HEK293 (cell line): ENCODE results near the gene PHACTR1.

Experiments
- BCL11B ChIP-seq: fragments of 450-650 bp; formaldehyde crosslinking; IDR thresholded peaks from 2 replicates; pipeline ENCODE4 v1.5.1; 2016; ENCODE audit warnings: low read depth, missing biosample characterization, missing genetic modification characterization
- IKZF3 ChIP-seq: fragments of 450-650 bp; IDR thresholded peaks from 2 replicates; pipeline ENCODE4 v1.5.0; 2018; ENCODE audit warnings: missing biosample characterization, mild to moderate bottlenecking, missing genetic modification characterization, moderate library complexity
- MYNN ChIP-seq: fragments of 450-650 bp; formaldehyde crosslinking; IDR thresholded peaks from 2 replicates; pipeline ENCODE4 v1.5.1; 2016; ENCODE audit warnings: missing biosample characterization, missing genetic modification characterization, borderline replicate concordance
- RBAK ChIP-seq: fragments of 450-650 bp; formaldehyde crosslinking; IDR thresholded peaks from 2 replicates; pipeline ENCODE4 v1.5.1; 2016; ENCODE audit warnings: missing biosample characterization, missing genetic modification characterization
- YY1 ChIP-seq: fragments of 450-650 bp; formaldehyde crosslinking; IDR thresholded peaks from 2 replicates; pipeline ENCODE4 v1.5.1; 2018; ENCODE audit warnings: missing biosample characterization, missing genetic modification characterization
- ZBTB20 ChIP-seq: fragments of 450-650 bp; formaldehyde crosslinking; IDR thresholded peaks from 2 replicates; pipeline ENCODE4 v1.5.1; 2016; ENCODE audit warnings: missing biosample characterization, missing genetic modification characterization
- ZNF114 ChIP-seq: fragments of 450-650 bp; formaldehyde crosslinking; IDR thresholded peaks from 2 replicates; pipeline ENCODE4 v1.5.0; 2017; ENCODE audit warnings: missing biosample characterization, missing genetic modification characterization
- ZNF16 ChIP-seq: fragments of 450-650 bp; formaldehyde crosslinking; IDR thresholded peaks from 2 replicates; pipeline ENCODE4 v1.5.1; 2016; ENCODE audit warnings: low read depth, missing biosample characterization, missing genetic modification characterization
- ZNF214 ChIP-seq: fragments of 450-650 bp; formaldehyde crosslinking; IDR thresholded peaks from 2 replicates; pipeline ENCODE4 v1.5.1; 2017; ENCODE audit warnings: missing biosample characterization, mild to moderate bottlenecking, missing genetic modification characterization, borderline replicate concordance
- ZNF23 ChIP-seq: fragments of 450-650 bp; formaldehyde crosslinking; IDR thresholded peaks from 2 replicates; pipeline ENCODE4 v1.5.1; 2016; ENCODE audit warnings: missing biosample characterization, missing genetic modification characterization, borderline replicate concordance
- ZNF292 ChIP-seq: fragments of 450-650 bp; formaldehyde crosslinking; IDR thresholded peaks from 2 replicates; pipeline ENCODE4 v1.5.1; 2016; ENCODE audit warnings: low read depth, missing biosample characterization, missing genetic modification characterization, borderline replicate concordance
- ZNF335 ChIP-seq: fragments of 450-650 bp; formaldehyde crosslinking; conservative IDR thresholded peaks from 2 replicates; pipeline ENCODE4 v1.5.1; 2016; ENCODE audit warnings: missing biosample characterization, missing genetic modification characterization
- ZNF433 ChIP-seq: fragments of 450-650 bp; formaldehyde crosslinking; IDR thresholded peaks from 2 replicates; pipeline ENCODE4 v1.5.1; 2016; ENCODE audit warnings: missing biosample characterization, missing genetic modification characterization, low read depth
- ZNF514 ChIP-seq: fragments of 450-650 bp; formaldehyde crosslinking; IDR thresholded peaks from 2 replicates; pipeline ENCODE4 v1.5.1; 2016; ENCODE audit warnings: missing biosample characterization, missing genetic modification characterization
- ZNF529 ChIP-seq: fragments of 450-650 bp; formaldehyde crosslinking; IDR thresholded peaks from 2 replicates; pipeline ENCODE4 v1.5.1; 2017; ENCODE audit warnings: missing genetic modification characterization, missing biosample characterization; ENCODE audit not compliant: insufficient replicate concordance
- ZNF560 ChIP-seq: fragments of 450-650 bp; formaldehyde crosslinking; IDR thresholded peaks from 2 replicates; pipeline ENCODE4 v1.5.1; 2017; ENCODE audit warnings: missing biosample characterization, missing genetic modification characterization, borderline replicate concordance
- ZNF561 ChIP-seq: fragments of 450-650 bp; IDR thresholded peaks from 2 replicates; pipeline ENCODE4 v1.5.1; 2018; ENCODE audit warnings: missing biosample characterization, missing genetic modification characterization, borderline replicate concordance
- ZNF610 ChIP-seq: fragments of 450-650 bp; formaldehyde crosslinking; IDR thresholded peaks from 2 replicates; pipeline ENCODE4 v1.5.1; 2016; ENCODE audit warnings: missing biosample characterization, missing genetic modification characterization, borderline replicate concordance
- ZNF677 ChIP-seq: fragments of 450-650 bp; IDR thresholded peaks from 2 replicates; pipeline ENCODE4 v1.5.0; 2018; ENCODE audit warnings: missing biosample characterization, mild to moderate bottlenecking, missing genetic modification characterization, moderate library complexity
- ZSCAN30 ChIP-seq: fragments of 450-650 bp; IDR thresholded peaks from 2 replicates; pipeline ENCODE4 v1.5.1; 2018; ENCODE audit warnings: missing biosample characterization, mild to moderate bottlenecking, missing genetic modification characterization, moderate library complexity
- TF ChIP-seq, protein P1 (sequence below): fragments of 450-650 bp; formaldehyde crosslinking; IDR thresholded peaks from 2 replicates; pipeline ENCODE4 v1.5.1; 2017; ENCODE audit warnings: missing biosample characterization, missing genetic modification characterization
- TF ChIP-seq, protein P2 (sequence below): fragments of 450-650 bp; formaldehyde crosslinking; IDR thresholded peaks from 2 replicates; pipeline ENCODE4 v1.5.1; 2016; ENCODE audit warnings: missing biosample characterization, missing genetic modification characterization, low read depth
- TF ChIP-seq, protein P3 (sequence below): fragments of 450-650 bp; IDR thresholded peaks from 2 replicates; pipeline ENCODE4 v1.5.1; 2018; ENCODE audit warnings: missing biosample characterization, missing genetic modification characterization
- TF ChIP-seq, protein P4 (sequence below): fragments of 450-650 bp; formaldehyde crosslinking; IDR thresholded peaks from 2 replicates; pipeline ENCODE4 v1.5.1; 2016; ENCODE audit warnings: missing biosample characterization, missing genetic modification characterization
- TF ChIP-seq, protein P5 (sequence below): fragments of 450-650 bp; formaldehyde crosslinking; IDR thresholded peaks from 2 replicates; pipeline ENCODE4 v1.5.1; 2016; ENCODE audit warnings: missing biosample characterization, missing genetic modification characterization
- TF ChIP-seq, protein P6 (sequence below): fragments of 450-650 bp; formaldehyde crosslinking; IDR thresholded peaks from 2 replicates; pipeline ENCODE4 v1.5.1; 2016; ENCODE audit warnings: missing biosample characterization, missing genetic modification characterization
- TF ChIP-seq, protein P7 (sequence below): fragments of 450-650 bp; formaldehyde crosslinking; IDR thresholded peaks from 2 replicates; pipeline ENCODE4 v1.5.1; 2016; ENCODE audit warnings: missing biosample characterization, missing genetic modification characterization, low read depth
- TF ChIP-seq, protein P8 (sequence below): fragments of 450-650 bp; formaldehyde crosslinking; IDR thresholded peaks from 2 replicates; pipeline ENCODE4 v1.5.1; 2016; ENCODE audit warnings: missing biosample characterization, missing genetic modification characterization

The PHACTR1 gene

DNA sequence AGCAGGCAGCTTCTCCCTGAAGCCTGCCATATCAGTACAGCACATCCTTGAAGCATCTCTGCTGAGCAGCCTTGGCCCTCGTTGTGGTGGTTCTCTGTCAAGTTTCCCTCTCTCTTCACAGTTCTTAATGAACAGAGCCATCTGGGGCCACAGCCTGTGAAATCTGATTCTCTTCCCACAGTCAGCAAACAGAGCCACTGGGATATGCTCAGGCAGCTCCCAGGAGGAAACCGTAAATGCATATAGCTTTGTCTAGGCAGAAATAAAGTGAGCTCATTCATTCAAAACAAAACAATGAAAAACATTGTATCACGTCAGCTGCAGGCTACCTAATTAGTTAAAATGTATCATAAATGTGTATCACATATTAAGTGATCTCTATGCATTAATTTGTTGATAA, 531.5 kb downstream of the PHACTR1 start (continued):
- TF ChIP-seq ZNF677 (tag by site-specific recombination), result no peak
- peak; percentile 96 for TF ChIP-seq IKZF3 (tag by site-specific recombination)
- TF ChIP-seq ZSCAN30, result 0 out of 2 replicates have a peak, but pooled peaks have one; percentile 51
- peak; percentile 51; the same call in 1 of the 2 replicates for TF ChIP-seq ZNF561 (tag by site-specific recombination)
- TF ChIP-seq ZNF114 (tag by site-specific recombination), result no peak
- TF ChIP-seq ZNF529, result no peak
- no peak for TF ChIP-seq ZNF214 (tag by site-specific recombination)
- TF ChIP-seq ZBTB20, result no peak
- no peak for TF ChIP-seq ZNF16 (tag by site-specific recombination)
- no peak for TF ChIP-seq YY1
- TF ChIP-seq, protein P1, sequence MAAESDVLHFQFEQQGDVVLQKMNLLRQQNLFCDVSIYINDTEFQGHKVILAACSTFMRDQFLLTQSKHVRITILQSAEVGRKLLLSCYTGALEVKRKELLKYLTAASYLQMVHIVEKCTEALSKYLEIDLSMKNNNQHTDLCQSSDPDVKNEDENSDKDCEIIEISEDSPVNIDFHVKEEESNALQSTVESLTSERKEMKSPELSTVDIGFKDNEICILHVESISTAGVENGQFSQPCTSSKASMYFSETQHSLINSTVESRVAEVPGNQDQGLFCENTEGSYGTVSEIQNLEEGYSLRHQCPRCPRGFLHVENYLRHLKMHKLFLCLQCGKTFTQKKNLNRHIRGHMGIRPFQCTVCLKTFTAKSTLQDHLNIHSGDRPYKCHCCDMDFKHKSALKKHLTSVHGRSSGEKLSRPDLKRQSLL (tag by site-specific recombination), result no peak
- no peak for TF ChIP-seq ZNF335 (tag by site-specific recombination)
- TF ChIP-seq BCL11B (tag by site-specific recombination), result no peak
- no peak for TF ChIP-seq ZNF292 (tag by site-specific recombination)
- TF ChIP-seq RBAK (tag by site-specific recombination), result no peak
- TF ChIP-seq, protein P2, sequence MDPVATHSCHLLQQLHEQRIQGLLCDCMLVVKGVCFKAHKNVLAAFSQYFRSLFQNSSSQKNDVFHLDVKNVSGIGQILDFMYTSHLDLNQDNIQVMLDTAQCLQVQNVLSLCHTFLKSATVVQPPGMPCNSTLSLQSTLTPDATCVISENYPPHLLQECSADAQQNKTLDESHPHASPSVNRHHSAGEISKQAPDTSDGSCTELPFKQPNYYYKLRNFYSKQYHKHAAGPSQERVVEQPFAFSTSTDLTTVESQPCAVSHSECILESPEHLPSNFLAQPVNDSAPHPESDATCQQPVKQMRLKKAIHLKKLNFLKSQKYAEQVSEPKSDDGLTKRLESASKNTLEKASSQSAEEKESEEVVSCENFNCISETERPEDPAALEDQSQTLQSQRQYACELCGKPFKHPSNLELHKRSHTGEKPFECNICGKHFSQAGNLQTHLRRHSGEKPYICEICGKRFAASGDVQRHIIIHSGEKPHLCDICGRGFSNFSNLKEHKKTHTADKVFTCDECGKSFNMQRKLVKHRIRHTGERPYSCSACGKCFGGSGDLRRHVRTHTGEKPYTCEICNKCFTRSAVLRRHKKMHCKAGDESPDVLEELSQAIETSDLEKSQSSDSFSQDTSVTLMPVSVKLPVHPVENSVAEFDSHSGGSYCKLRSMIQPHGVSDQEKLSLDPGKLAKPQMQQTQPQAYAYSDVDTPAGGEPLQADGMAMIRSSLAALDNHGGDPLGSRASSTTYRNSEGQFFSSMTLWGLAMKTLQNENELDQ (tag by site-specific recombination), result no peak
- TF ChIP-seq, protein P3, sequence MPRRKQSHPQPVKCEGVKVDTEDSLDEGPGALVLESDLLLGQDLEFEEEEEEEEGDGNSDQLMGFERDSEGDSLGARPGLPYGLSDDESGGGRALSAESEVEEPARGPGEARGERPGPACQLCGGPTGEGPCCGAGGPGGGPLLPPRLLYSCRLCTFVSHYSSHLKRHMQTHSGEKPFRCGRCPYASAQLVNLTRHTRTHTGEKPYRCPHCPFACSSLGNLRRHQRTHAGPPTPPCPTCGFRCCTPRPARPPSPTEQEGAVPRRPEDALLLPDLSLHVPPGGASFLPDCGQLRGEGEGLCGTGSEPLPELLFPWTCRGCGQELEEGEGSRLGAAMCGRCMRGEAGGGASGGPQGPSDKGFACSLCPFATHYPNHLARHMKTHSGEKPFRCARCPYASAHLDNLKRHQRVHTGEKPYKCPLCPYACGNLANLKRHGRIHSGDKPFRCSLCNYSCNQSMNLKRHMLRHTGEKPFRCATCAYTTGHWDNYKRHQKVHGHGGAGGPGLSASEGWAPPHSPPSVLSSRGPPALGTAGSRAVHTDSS (tag by site-specific recombination), result no peak
- TF ChIP-seq, protein P4, sequence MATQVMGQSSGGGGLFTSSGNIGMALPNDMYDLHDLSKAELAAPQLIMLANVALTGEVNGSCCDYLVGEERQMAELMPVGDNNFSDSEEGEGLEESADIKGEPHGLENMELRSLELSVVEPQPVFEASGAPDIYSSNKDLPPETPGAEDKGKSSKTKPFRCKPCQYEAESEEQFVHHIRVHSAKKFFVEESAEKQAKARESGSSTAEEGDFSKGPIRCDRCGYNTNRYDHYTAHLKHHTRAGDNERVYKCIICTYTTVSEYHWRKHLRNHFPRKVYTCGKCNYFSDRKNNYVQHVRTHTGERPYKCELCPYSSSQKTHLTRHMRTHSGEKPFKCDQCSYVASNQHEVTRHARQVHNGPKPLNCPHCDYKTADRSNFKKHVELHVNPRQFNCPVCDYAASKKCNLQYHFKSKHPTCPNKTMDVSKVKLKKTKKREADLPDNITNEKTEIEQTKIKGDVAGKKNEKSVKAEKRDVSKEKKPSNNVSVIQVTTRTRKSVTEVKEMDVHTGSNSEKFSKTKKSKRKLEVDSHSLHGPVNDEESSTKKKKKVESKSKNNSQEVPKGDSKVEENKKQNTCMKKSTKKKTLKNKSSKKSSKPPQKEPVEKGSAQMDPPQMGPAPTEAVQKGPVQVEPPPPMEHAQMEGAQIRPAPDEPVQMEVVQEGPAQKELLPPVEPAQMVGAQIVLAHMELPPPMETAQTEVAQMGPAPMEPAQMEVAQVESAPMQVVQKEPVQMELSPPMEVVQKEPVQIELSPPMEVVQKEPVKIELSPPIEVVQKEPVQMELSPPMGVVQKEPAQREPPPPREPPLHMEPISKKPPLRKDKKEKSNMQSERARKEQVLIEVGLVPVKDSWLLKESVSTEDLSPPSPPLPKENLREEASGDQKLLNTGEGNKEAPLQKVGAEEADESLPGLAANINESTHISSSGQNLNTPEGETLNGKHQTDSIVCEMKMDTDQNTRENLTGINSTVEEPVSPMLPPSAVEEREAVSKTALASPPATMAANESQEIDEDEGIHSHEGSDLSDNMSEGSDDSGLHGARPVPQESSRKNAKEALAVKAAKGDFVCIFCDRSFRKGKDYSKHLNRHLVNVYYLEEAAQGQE (tag by site-specific recombination), result no peak
- TF ChIP-seq, protein P5, sequence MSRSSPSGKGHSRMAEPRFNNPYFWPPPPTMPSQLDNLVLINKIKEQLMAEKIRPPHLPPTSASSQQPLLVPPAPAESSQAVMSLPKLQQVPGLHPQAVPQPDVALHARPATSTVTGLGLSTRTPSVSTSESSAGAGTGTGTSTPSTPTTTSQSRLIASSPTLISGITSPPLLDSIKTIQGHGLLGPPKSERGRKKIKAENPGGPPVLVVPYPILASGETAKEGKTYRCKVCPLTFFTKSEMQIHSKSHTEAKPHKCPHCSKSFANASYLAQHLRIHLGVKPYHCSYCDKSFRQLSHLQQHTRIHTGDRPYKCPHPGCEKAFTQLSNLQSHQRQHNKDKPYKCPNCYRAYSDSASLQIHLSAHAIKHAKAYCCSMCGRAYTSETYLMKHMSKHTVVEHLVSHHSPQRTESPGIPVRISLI (tag by site-specific recombination), result peak; percentile 30; the same call in 1 of the 2 replicates
- no peak for TF ChIP-seq ZNF560 (tag by site-specific recombination)
- TF ChIP-seq ZNF23, result no peak
- no peak for TF ChIP-seq ZNF514 (tag by site-specific recombination)
- TF ChIP-seq, protein P6, sequence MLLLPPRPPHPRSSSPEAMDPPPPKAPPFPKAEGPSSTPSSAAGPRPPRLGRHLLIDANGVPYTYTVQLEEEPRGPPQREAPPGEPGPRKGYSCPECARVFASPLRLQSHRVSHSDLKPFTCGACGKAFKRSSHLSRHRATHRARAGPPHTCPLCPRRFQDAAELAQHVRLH (tag by site-specific recombination), result no peak
- no peak for TF ChIP-seq MYNN (tag by site-specific recombination)
- TF ChIP-seq ZNF433 (tag by site-specific recombination), result no peak
- TF ChIP-seq ZNF610, result no peak
- TF ChIP-seq, protein P7, sequence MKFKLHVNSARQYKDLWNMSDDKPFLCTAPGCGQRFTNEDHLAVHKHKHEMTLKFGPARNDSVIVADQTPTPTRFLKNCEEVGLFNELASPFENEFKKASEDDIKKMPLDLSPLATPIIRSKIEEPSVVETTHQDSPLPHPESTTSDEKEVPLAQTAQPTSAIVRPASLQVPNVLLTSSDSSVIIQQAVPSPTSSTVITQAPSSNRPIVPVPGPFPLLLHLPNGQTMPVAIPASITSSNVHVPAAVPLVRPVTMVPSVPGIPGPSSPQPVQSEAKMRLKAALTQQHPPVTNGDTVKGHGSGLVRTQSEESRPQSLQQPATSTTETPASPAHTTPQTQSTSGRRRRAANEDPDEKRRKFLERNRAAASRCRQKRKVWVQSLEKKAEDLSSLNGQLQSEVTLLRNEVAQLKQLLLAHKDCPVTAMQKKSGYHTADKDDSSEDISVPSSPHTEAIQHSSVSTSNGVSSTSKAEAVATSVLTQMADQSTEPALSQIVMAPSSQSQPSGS, result peak; percentile 72
- TF ChIP-seq, protein P8, sequence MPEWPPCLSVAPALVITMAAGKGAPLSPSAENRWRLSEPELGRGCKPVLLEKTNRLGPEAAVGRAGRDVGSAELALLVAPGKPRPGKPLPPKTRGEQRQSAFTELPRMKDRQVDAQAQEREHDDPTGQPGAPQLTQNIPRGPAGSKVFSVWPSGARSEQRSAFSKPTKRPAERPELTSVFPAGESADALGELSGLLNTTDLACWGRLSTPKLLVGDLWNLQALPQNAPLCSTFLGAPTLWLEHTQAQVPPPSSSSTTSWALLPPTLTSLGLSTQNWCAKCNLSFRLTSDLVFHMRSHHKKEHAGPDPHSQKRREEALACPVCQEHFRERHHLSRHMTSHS, result no peak
